SK-N-SH treated with all-trans-retinoic acid at 6 μM for 48 hours (cell line): ENCODE measurements around the gene MAPK8IP3.

Experiments
- ATAC-seq: fragments of 200-7000 bp; cut with Tn5 transposase; 3 replicates; pipeline ENCODE4 v1.9.1; 2020; ENCODE audit warnings: mild to moderate bottlenecking, moderate library complexity
- ARNTL ChIP-seq: fragments of 450-650 bp; formaldehyde crosslinking; IDR thresholded peaks from 2 replicates; pipeline ENCODE4 v1.5.0; 2020; ENCODE audit warnings: low read depth, mild to moderate bottlenecking, moderate library complexity, borderline replicate concordance
- CREB5 ChIP-seq: fragments of 250-450 bp; sonication (Bioruptor Pico); IDR thresholded peaks from 2 replicates; pipeline ENCODE4 v1.5.1; 2020; ENCODE audit warnings: low read depth, mild to moderate bottlenecking, moderate library complexity
- CSDC2 ChIP-seq: fragments of 250-450 bp; sonication (Bioruptor Pico); IDR thresholded peaks from 2 replicates; pipeline ENCODE4 v1.5.0; 2020; ENCODE audit warnings: mild to moderate bottlenecking, moderate library complexity
- GLIS3 ChIP-seq: fragments of 250-450 bp; sonication (Bioruptor Pico); IDR thresholded peaks from 2 replicates; pipeline ENCODE4 v1.5.0; 2020; ENCODE audit warnings: mild to moderate bottlenecking, moderate library complexity
- ISL1 ChIP-seq: fragments of 250-450 bp; sonication (Bioruptor Pico); IDR thresholded peaks from 2 replicates; pipeline ENCODE4 v2.1.2; 2022; ENCODE audit warnings: mild to moderate bottlenecking, moderate library complexity
- OSR1 ChIP-seq: fragments of 250-450 bp; sonication (Bioruptor Pico); IDR thresholded peaks from 2 replicates; pipeline ENCODE4 v1.8.0; 2022; ENCODE audit warnings: moderate library complexity, mild to moderate bottlenecking, inconsistent platforms
- POU6F1 ChIP-seq: fragments of 250-450 bp; sonication (Bioruptor Pico); IDR thresholded peaks from 2 replicates; pipeline ENCODE4 v1.8.0; 2021; ENCODE audit warnings: low read depth, mild to moderate bottlenecking, moderate library complexity, borderline replicate concordance
- PPARA ChIP-seq: fragments of 250-450 bp; sonication (Bioruptor Pico); IDR thresholded peaks from 2 replicates; pipeline ENCODE4 v1.5.0; 2020; ENCODE audit warnings: mild to moderate bottlenecking, borderline replicate concordance
- SNAI2 ChIP-seq: fragments of 250-450 bp; sonication (Bioruptor Pico); IDR thresholded peaks from 2 replicates; pipeline ENCODE4 v1.5.0; 2020; ENCODE audit warnings: mild to moderate bottlenecking, moderate library complexity
- TCF4 ChIP-seq: fragments of 250-450 bp; sonication (Bioruptor Pico); IDR thresholded peaks from 2 replicates; pipeline ENCODE4 v1.8.0; 2021; ENCODE audit warnings: mild to moderate bottlenecking, moderate library complexity, borderline replicate concordance
- TOX ChIP-seq: fragments of 250-450 bp; sonication (Bioruptor Pico); IDR thresholded peaks from 2 replicates; pipeline ENCODE4 v1.8.0; 2021; ENCODE audit warnings: mild to moderate bottlenecking, moderate library complexity, borderline replicate concordance
- ZC3H10 ChIP-seq: fragments of 250-450 bp; sonication (Bioruptor Pico); IDR thresholded peaks from 2 replicates; pipeline ENCODE4 v1.5.1; 2021; ENCODE audit warnings: mild to moderate bottlenecking, moderate library complexity
- ZFP3 ChIP-seq: fragments of 250-450 bp; sonication (Bioruptor Pico); IDR thresholded peaks from 2 replicates; pipeline ENCODE4 v1.5.0; 2020; ENCODE audit warnings: mild to moderate bottlenecking, moderate library complexity
- ZFP30 ChIP-seq: fragments of 450-650 bp; formaldehyde crosslinking; IDR thresholded peaks from 2 replicates; pipeline ENCODE4 v1.5.0; 2022; ENCODE audit warnings: mild to moderate bottlenecking, moderate library complexity
- ZNF565 ChIP-seq: fragments of 450-650 bp; formaldehyde crosslinking; conservative IDR thresholded peaks from 2 replicates; pipeline ENCODE4 v1.5.0; 2020; ENCODE audit warnings: low read depth, mild to moderate bottlenecking, moderate library complexity
- ZNF70 ChIP-seq: fragments of 450-650 bp; formaldehyde crosslinking; IDR thresholded peaks from 2 replicates; pipeline ENCODE4 v1.5.0; 2020; ENCODE audit warnings: mild to moderate bottlenecking, moderate library complexity
- ZNF8 ChIP-seq: fragments of 450-650 bp; formaldehyde crosslinking; IDR thresholded peaks from 2 replicates; pipeline ENCODE4 v1.5.0; 2020; ENCODE audit warnings: mild to moderate bottlenecking, moderate library complexity
- TF ChIP-seq, protein P1 (sequence below): fragments of 250-450 bp; sonication (Bioruptor Pico); IDR thresholded peaks from 2 replicates; pipeline ENCODE4 v1.5.1; 2021; ENCODE audit warnings: mild to moderate bottlenecking, moderate library complexity
- TF ChIP-seq, protein P2 (sequence below): fragments of 250-450 bp; sonication (Bioruptor Pico); IDR thresholded peaks from 2 replicates; pipeline ENCODE4 v1.8.0; 2020; ENCODE audit warnings: mild to moderate bottlenecking, moderate library complexity, borderline replicate concordance

MAPK8IP3 gene

DNA sequence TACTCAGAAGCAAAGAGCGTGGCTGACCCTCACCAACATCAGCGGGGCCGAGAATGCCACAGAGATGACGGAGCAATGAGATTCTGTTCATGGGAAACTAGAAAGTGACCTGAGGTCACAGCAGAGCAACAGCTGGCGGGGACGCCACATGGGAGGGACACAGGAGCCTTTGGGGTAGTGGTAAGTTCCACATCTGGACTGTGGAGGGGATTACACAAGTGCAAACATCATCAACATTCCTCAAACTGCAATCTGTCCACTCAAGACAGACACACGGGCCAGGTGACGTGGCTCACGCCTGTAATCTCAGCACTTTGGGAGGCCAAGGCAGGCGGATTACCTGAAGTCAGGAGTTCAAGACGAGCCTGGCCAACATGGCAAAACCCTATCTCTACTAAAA is 109.5 kb downstream of the MAPK8IP3 start (continued):
- TF ChIP-seq CREB5 (CRISPR knock-in tag), result no peak
- no peak for TF ChIP-seq ZNF8 (CRISPR knock-in tag)
- TF ChIP-seq PPARA (CRISPR knock-in tag), result no peak
- no peak for TF ChIP-seq ZFP3 (CRISPR knock-in tag)

- ATAC-seq, result no peak; the same call in 2 of the 3 replicates
- TF ChIP-seq OSR1 (no peak), TOX (CRISPR knock-in tag) (no peak), ISL1 (no peak), ZFP3 (CRISPR knock-in tag) (no peak), ZNF565 (no peak), TCF4 (CRISPR knock-in tag) (no peak), GLIS3 (CRISPR knock-in tag) (no peak), SNAI2 (CRISPR knock-in tag) (no peak), ARNTL (no peak), PPARA (CRISPR knock-in tag) (no peak), ZNF70 (CRISPR knock-in tag) (no peak), POU6F1 (CRISPR knock-in tag) (no peak), ZNF8 (CRISPR knock-in tag) (no peak), ZC3H10 (no peak), CSDC2 (CRISPR knock-in tag) (no peak), ZFP30 (CRISPR knock-in tag) (no peak)
- TF ChIP-seq, protein P1, sequence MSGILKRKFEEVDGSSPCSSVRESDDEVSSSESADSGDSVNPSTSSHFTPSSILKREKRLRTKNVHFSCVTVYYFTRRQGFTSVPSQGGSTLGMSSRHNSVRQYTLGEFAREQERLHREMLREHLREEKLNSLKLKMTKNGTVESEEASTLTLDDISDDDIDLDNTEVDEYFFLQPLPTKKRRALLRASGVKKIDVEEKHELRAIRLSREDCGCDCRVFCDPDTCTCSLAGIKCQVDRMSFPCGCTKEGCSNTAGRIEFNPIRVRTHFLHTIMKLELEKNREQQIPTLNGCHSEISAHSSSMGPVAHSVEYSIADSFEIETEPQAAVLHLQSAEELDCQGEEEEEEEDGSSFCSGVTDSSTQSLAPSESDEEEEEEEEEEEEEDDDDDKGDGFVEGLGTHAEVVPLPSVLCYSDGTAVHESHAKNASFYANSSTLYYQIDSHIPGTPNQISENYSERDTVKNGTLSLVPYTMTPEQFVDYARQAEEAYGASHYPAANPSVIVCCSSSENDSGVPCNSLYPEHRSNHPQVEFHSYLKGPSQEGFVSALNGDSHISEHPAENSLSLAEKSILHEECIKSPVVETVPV, result no peak
- TF ChIP-seq, protein P2, sequence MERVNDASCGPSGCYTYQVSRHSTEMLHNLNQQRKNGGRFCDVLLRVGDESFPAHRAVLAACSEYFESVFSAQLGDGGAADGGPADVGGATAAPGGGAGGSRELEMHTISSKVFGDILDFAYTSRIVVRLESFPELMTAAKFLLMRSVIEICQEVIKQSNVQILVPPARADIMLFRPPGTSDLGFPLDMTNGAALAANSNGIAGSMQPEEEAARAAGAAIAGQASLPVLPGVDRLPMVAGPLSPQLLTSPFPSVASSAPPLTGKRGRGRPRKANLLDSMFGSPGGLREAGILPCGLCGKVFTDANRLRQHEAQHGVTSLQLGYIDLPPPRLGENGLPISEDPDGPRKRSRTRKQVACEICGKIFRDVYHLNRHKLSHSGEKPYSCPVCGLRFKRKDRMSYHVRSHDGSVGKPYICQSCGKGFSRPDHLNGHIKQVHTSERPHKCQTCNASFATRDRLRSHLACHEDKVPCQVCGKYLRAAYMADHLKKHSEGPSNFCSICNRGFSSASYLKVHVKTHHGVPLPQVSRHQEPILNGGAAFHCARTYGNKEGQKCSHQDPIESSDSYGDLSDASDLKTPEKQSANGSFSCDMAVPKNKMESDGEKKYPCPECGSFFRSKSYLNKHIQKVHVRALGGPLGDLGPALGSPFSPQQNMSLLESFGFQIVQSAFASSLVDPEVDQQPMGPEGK (CRISPR knock-in tag), result no peak
Measured at GRCh38 chr16:1816396-1817275, 110.6 kb downstream of the MAPK8IP3 start.

DNA sequence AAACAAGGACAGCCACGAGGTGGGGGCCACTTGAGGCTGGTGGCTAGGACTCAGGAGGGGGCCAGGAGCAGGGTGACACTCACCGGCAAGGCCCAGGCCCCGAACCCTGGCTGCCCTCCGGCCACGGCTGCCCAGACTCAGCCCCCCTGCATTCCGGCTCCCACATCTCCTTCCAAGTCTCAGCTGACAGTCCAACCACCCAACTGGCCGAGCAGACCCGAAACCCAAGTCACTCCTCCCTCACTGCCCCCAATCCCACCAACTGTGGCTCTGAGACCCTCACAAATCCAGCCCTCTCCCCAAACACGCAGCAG is 111.2 kb downstream of the MAPK8IP3 start:
- ATAC-seq, result no peak
- TF ChIP-seq TCF4 (CRISPR knock-in tag) (no peak), ZFP3 (CRISPR knock-in tag) (no peak), CREB5 (CRISPR knock-in tag) (no peak), ZC3H10 (no peak), SNAI2 (CRISPR knock-in tag) (no peak)
- TF ChIP-seq, protein P2 (CRISPR knock-in tag), result no peak
- TF ChIP-seq, all 23 proteins: peak for 0
